Esophagus squamous epithelium (tissue), 4 donors: ENCODE measurements around the gene NT5C3A.

Source experiments
- POLR2A ChIP-seq, 4 donors: fragments of 450-650 bp; IDR thresholded peaks; one replicate each; pipeline ENCODE4 v1.6.1; 2017; ENCODE audit warnings: antibody characterized with exemption in 4 of 4, mild to moderate bottlenecking in 4 of 4, moderate library complexity in 3 of 4
- TF ChIP-seq, protein P1 (sequence below), 6 experiments: fragments of 450-650 bp in 4 of 6; fragments of 200-600 bp in 2 of 6; sonication (generic) in 2 of 6; IDR thresholded peaks; one replicate each; pipeline ENCODE4 v1.5.1; 2016 to 2019; ENCODE audit warnings: antibody characterized with exemption in 6 of 6, mild to moderate bottlenecking in 4 of 6, moderate library complexity in 4 of 6

DNA sequence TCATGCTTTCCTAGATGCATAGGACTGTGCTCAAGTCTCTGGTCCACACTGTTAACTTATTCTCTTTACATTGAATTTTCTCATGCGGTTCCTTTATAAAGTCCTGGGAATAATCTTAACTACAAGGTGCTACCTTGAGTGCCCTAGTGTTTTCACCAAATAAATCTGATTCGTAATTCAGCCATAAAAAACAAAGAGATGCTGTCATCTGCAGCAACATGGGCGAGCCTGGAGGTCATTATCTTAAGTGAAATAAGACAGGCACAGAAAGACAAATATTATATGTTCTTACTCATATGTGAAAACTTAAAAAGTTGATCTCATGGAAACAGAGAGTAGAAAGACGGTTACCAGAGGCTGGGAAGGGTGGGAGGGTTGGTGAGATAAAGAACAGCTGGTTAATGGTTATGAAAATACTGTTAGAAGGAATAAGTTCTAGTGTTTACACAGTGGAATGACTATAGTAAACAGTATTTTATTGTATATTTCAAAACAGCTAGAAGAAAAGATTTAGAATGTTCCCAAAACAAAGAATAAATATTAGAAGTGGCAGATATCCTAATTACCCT is 38.3 kb downstream of the NT5C3A start:
- TF ChIP-seq, protein P1, sequence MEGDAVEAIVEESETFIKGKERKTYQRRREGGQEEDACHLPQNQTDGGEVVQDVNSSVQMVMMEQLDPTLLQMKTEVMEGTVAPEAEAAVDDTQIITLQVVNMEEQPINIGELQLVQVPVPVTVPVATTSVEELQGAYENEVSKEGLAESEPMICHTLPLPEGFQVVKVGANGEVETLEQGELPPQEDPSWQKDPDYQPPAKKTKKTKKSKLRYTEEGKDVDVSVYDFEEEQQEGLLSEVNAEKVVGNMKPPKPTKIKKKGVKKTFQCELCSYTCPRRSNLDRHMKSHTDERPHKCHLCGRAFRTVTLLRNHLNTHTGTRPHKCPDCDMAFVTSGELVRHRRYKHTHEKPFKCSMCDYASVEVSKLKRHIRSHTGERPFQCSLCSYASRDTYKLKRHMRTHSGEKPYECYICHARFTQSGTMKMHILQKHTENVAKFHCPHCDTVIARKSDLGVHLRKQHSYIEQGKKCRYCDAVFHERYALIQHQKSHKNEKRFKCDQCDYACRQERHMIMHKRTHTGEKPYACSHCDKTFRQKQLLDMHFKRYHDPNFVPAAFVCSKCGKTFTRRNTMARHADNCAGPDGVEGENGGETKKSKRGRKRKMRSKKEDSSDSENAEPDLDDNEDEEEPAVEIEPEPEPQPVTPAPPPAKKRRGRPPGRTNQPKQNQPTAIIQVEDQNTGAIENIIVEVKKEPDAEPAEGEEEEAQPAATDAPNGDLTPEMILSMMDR (IDR thresholded peaks at IDR 0.05), result no peak
- no peak for TF ChIP-seq POLR2A (IDR thresholded peaks at IDR 0.05)
